Panc1 (cell line): ENCODE measurements around the gene AMELY. TPM values are rescaled to one million over a fixed set of nuclear protein-coding genes. Genes with fewer than 3 reads are reported as not detected.

Source experiments
- ATAC-seq: fragments of 200-7000 bp; cut with Tn5 transposase; 2 replicates; pipeline ENCODE4 v1.9.1; 2020; ENCODE audit warnings: mild to moderate bottlenecking, moderate library complexity
- BruUV-seq: library from RNA; stranded (reverse); fragments of 400-500 nt; replicated peaks from 2 replicates; lab custom pipeline; 2021; lab: Mats Ljungman, UMichigan
- CTCF ChIA-PET: fragments of 300-600 bp; sonication (Branson Sonifier 250); formaldehyde crosslinking; loops from one replicate; lab custom pipeline; 2022; ENCODE audit warnings: antibody characterized with exemption; lab: Charles Lee
- POLR2A ChIA-PET: fragments of 300-600 bp; sonication (Branson Sonifier 250); formaldehyde crosslinking; loops from one replicate; lab custom pipeline; 2022; ENCODE audit warnings: antibody characterized with exemption; lab: Charles Lee
- DNase-seq: peaks from one replicate; pipeline ENCODE4 v3.0.0-alpha.2; 2010; ENCODE audit warnings: low read depth, low spot score
- H3K27ac ChIP-seq: 2 replicates; pipeline ENCODE4 v1.5.1; 2011; ENCODE audit warnings: mild to moderate bottlenecking, low read length, inconsistent platforms
- H3K27me3 ChIP-seq: fragments of 200-500 bp; sonication (Bioruptor generic); 2 replicates; pipeline ENCODE4 v1.6.0; 2014; ENCODE audit warnings: low read length, inconsistent platforms; ENCODE audit not compliant: control insufficient read depth, insufficient read depth
- H3K36me3 ChIP-seq: fragments of 200-500 bp; sonication (Bioruptor generic); 2 replicates; pipeline ENCODE4 v1.5.1; 2014; ENCODE audit warnings: inconsistent platforms, mild to moderate bottlenecking, low read length, moderate library complexity; ENCODE audit not compliant: control insufficient read depth, insufficient read depth
- H3K4me1 ChIP-seq: 2 replicates; pipeline ENCODE4 v1.5.1; 2011; ENCODE audit warnings: inconsistent platforms, mild to moderate bottlenecking, low read length, moderate library complexity; ENCODE audit not compliant: control insufficient read depth, insufficient read depth
- H3K4me3 ChIP-seq, 2 experiments: 2 replicates each; pipeline ENCODE4 v1.5.1; 2011 to 2012; ENCODE audit warnings: low read depth in 2 of 2, low read length in 2 of 2, mild to moderate bottlenecking in 2 of 2, inconsistent platforms in 1 of 2, moderate library complexity in 1 of 2
- H3K9me3 ChIP-seq: fragments of 200-500 bp; sonication (Bioruptor generic); 2 replicates; pipeline ENCODE4 v1.5.1; 2014; ENCODE audit warnings: low read depth, mild to moderate bottlenecking, inconsistent platforms, low read length, moderate library complexity; ENCODE audit not compliant: control insufficient read depth, insufficient read depth
- POLR2AphosphoS5 ChIP-seq: IDR thresholded peaks from 2 replicates; pipeline ENCODE4 v1.6.1; 2012; ENCODE audit warnings: mild to moderate bottlenecking, low read depth, low read length, moderate library complexity
- SIN3A ChIP-seq: IDR thresholded peaks from 2 replicates; pipeline ENCODE4 v1.6.1; 2012; ENCODE audit warnings: low read depth, mild to moderate bottlenecking, low read length, moderate library complexity, borderline replicate concordance; ENCODE audit not compliant: insufficient read depth
- TCF7L2 ChIP-seq: IDR thresholded peaks from 2 replicates; pipeline ENCODE4 v1.6.1; 2011; ENCODE audit warnings: mild to moderate bottlenecking, low read depth, low read length, inconsistent platforms
- in situ Hi-C: cut with HindIII; loops from 2 replicates; pipeline ENCODE4 v1.10.0; 2016; ENCODE audit warnings: low sequenced_read_pairs, low pct_unique_long_range_greater_than_20kb
- intact Hi-C: fragments of 100-400 bp; cut with micrococcal nuclease; formaldehyde crosslinking; loops from one replicate; pipeline ENCODE4 v1.10.0; 2022; ENCODE audit not compliant: unreplicated experiment
- total RNA-seq: library from RNA; stranded (reverse); gene quantifications from one replicate; pipeline ENCODE4 v1.2.1, GENCODE V29; 2021; ENCODE audit not compliant: unreplicated experiment
- TF ChIP-seq, protein P1 (sequence below): fragments of 450-650 bp; IDR thresholded peaks from 2 replicates; pipeline ENCODE4 v1.5.1; 2017; ENCODE audit warnings: mild to moderate bottlenecking
- TF ChIP-seq, protein P2 (sequence below), 2 experiments: IDR thresholded peaks; 2 replicates each; pipeline ENCODE4 v1.6.1; 2011 to 2012; ENCODE audit warnings: low read depth in 2 of 2, control low read depth in 1 of 2, low read length in 1 of 2, mild to moderate bottlenecking in 1 of 2, moderate library complexity in 1 of 2; ENCODE audit not compliant: insufficient read depth in 1 of 2

The AMELY gene
- total RNA-seq, 1 experiment from 2014 or later: not detected

DNA sequence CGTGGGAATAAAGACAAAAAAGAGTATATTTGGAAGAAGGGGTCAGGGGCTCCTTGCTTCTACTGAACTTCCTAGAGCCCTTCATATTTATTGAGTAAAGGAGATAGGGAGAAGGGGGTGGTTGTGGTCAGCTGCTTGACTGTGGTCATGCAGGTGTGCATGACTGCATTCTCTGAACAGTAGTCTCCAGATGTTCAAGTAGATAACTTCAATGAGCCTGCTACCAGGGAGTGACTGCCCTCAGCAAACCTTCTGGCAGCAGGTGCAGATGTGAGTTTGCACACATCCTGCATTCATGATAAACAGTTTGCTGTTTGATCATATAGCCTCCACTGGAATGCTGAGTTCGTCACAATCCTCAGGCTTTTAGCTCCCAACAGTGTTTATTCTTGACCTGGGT is 9.5 kb upstream of the AMELY start:
- POLR2A ChIA-PET: no interaction called here
- no peak for ATAC-seq
- H3K9me3 ChIP-seq: no peaks in the 10 kb centered on the region
- CTCF ChIA-PET: no interaction called here
- no peaks in the 10 kb centered on the region for H3K4me1 ChIP-seq
- in situ Hi-C loops: no loop called here
- H3K36me3 ChIP-seq: no peaks in the 10 kb centered on the region
- DNase-seq: no peak
- no peak overlapping the region for H3K27ac ChIP-seq
- BruUV-seq: no TSS peak
- intact Hi-C loops: no loop called here
- H3K4me3 ChIP-seq: no peak overlapping the region
- H3K27me3 ChIP-seq: no peaks in the 10 kb centered on the region
- TF ChIP-seq POLR2AphosphoS5 (no peak), SIN3A (no peak), TCF7L2 (no peak)
- TF ChIP-seq, protein P1, sequence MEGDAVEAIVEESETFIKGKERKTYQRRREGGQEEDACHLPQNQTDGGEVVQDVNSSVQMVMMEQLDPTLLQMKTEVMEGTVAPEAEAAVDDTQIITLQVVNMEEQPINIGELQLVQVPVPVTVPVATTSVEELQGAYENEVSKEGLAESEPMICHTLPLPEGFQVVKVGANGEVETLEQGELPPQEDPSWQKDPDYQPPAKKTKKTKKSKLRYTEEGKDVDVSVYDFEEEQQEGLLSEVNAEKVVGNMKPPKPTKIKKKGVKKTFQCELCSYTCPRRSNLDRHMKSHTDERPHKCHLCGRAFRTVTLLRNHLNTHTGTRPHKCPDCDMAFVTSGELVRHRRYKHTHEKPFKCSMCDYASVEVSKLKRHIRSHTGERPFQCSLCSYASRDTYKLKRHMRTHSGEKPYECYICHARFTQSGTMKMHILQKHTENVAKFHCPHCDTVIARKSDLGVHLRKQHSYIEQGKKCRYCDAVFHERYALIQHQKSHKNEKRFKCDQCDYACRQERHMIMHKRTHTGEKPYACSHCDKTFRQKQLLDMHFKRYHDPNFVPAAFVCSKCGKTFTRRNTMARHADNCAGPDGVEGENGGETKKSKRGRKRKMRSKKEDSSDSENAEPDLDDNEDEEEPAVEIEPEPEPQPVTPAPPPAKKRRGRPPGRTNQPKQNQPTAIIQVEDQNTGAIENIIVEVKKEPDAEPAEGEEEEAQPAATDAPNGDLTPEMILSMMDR: no peak
- TF ChIP-seq, protein P2, sequence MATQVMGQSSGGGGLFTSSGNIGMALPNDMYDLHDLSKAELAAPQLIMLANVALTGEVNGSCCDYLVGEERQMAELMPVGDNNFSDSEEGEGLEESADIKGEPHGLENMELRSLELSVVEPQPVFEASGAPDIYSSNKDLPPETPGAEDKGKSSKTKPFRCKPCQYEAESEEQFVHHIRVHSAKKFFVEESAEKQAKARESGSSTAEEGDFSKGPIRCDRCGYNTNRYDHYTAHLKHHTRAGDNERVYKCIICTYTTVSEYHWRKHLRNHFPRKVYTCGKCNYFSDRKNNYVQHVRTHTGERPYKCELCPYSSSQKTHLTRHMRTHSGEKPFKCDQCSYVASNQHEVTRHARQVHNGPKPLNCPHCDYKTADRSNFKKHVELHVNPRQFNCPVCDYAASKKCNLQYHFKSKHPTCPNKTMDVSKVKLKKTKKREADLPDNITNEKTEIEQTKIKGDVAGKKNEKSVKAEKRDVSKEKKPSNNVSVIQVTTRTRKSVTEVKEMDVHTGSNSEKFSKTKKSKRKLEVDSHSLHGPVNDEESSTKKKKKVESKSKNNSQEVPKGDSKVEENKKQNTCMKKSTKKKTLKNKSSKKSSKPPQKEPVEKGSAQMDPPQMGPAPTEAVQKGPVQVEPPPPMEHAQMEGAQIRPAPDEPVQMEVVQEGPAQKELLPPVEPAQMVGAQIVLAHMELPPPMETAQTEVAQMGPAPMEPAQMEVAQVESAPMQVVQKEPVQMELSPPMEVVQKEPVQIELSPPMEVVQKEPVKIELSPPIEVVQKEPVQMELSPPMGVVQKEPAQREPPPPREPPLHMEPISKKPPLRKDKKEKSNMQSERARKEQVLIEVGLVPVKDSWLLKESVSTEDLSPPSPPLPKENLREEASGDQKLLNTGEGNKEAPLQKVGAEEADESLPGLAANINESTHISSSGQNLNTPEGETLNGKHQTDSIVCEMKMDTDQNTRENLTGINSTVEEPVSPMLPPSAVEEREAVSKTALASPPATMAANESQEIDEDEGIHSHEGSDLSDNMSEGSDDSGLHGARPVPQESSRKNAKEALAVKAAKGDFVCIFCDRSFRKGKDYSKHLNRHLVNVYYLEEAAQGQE (IDR thresholded peaks at IDR 0.05; ENCODE audit: insufficient read depth in 1 of 2, low read depth in 2 of 2, low read length in 1 of 2): no peak

DNA sequence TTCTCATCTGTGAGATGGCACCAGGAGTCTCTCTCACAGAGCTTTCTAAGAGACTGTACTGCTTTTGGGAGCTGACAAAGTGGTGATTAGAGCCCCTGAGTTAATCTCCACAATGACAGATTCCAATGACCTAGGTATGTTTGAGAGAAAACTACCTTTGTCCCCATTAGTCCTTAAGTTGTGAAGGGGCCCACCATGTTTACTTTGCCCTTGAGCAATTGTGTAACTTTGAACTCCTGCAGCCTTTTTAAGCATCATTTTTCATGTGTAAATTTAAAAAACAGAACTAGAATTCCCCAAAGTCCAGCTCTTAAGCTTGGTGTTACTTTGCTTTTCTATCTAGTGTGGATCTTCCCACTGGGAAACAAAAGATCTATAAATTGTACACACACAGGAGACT is 1.8 kb upstream of the AMELY start:
- BruUV-seq: no TSS peak
- no peak for DNase-seq
- ATAC-seq: no peak
- ChIA-PET CTCF (no interaction called here), POLR2A (no interaction called here)
- Histone ChIP-seq H3K27ac (no peak overlapping the region), H3K9me3 (no peaks in the 10 kb centered on the region), H3K27me3 (no peaks in the 10 kb centered on the region), H3K36me3 (no peaks in the 10 kb centered on the region), H3K4me1 (no peaks in the 10 kb centered on the region), H3K4me3 (no peak overlapping the region)
- TF ChIP-seq TCF7L2 (no peak), SIN3A (no peak), POLR2AphosphoS5 (no peak)
- in situ Hi-C loops (no loop called here), intact Hi-C loops (no loop called here)

DNA sequence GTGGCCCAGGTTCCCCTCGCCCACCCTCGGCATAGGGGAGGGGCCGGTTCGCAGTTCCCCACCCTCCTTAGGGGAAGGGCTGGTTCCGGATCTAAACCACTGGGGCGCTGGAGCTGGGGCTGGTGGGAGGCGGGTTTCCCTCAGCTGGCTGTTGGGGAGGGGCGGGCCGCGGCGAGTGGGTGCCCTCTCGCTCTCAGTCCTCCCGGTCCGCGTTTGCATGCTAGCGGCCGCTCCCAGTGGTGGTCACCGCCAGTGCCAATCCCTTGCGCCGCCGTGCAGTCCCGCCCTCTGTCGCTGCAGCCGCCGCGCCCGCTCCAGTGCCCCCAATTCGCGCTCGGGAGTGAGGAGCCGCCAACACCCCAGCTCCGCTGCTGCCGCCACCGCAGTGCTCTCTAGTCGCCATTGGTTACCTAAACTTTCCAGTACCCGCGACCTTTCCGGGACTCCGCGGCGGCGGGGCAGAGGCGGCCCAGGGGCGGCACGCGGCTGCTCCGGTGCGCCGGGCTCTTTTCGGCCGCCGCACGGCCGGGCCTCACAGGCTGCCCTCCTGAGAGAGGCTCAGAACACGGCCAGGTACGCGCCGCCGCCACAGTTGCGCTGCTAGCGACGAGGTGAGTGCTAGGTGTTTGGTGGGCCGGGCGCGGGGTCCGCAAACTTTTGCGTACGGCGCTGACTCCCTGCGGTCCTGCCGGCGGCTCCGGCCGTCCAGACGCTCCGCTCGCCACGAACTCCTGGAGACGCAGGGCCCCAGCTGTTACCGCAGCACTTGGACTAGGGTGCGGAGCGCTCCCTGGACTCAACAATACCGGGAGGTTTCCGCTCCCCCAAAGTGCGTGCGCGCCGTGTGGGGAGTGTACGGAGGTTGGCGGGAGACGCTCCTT is 940 bp downstream of the AMELY start, which contains the start of gene TBL1Y:
Gene TBL1Y (plus strand): TSS at position 326 of the 881 bp plus-strand sequence. CDS start 114,388 bp downstream, outside the sequence.
- POLR2A ChIA-PET: no interaction called here
- BruUV-seq: no TSS peak
- Histone ChIP-seq H3K9me3 (no peaks in the 10 kb centered on the region), H3K27me3 (no peaks in the 10 kb centered on the region), H3K4me1 (no peaks in the 10 kb centered on the region), H3K27ac (no peak within 1 kb of the TSS), H3K4me3 (no peak within 1 kb of the TSS), H3K36me3 (no peaks in the 10 kb centered on the region)
- intact Hi-C loops: no loop called here
- DNase-seq: no peak
- no peak for TF ChIP-seq POLR2AphosphoS5
- TF ChIP-seq, protein P2 (IDR thresholded peaks at IDR 0.05; ENCODE audit: insufficient read depth in 1 of 2, low read depth in 2 of 2, low read length in 1 of 2): no peak
- TF ChIP-seq TCF7L2: no peak
- no peak for TF ChIP-seq SIN3A
- TF ChIP-seq, protein P1: no peak
- ATAC-seq: no peak
- CTCF ChIA-PET: no interaction called here
- in situ Hi-C loops: no loop called here
